Measurements from ENCODE around the gene CCDC137. TPM values are rescaled to one million over a fixed set of nuclear protein-coding genes. Genes with fewer than 3 reads are reported as not detected.

CCDC137 gene
- total RNA-seq, 4 donors from 2014 or later, result 10.9 to 35.7 (median 14.4) TPM

DNA sequence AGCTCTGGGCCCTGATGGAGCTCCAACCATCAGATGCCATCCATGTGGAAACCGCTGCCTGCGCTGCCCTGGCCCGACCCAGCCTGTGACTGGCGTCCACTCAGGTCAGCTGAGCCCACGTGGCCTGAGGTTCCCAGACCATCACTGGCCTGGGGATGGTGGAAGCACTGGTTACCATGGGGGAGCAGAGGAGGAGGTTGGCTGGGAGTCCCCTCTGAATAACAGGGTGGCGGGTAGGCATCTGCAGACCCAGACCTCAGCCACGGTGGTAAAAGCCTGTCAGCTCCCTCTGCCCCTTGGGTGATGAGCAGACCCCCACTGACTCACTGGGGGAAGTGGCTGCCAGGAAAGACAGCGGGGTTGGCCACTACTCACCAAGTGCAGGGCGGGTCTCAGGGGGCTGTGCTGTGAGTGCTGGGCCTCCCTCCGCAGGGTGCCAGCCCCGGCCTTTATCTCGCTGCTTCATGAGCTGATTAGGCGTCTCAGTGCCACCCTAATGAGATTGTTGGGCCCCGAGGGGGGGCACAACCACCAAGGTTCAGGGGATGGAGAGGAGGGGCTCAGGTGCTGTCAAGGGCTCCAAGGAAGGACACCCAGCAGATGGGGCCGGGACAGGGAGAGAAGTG is 10.3 kb upstream of the CCDC137 start, which contains the start of gene PDE6G:
TSS of gene PDE6G (minus strand) at position 425 of the 626 bp plus-strand sequence. CDS start 3,237 bp downstream, outside the sequence.
- DNase-seq (ENCODE audit: low spot score in 2 of 2), result no peak
- Histone ChIP-seq H3K27ac (no peak within 1 kb of the TSS), H3K9me3 (no peaks in the 10 kb centered on the region), H3K4me3 (no peak within 1 kb of the TSS), H3K4me1 (no peaks in the 10 kb centered on the region), H3K36me3 (no peaks in the 10 kb centered on the region), H3K27me3 (peaks cover 0 to 26% of the 10 kb centered on the region in 2 donors)
- 86 to 87% methylated on average over 15 of the region's 15 CpGs for WGBS, 2 donors
- TF ChIP-seq EP300 (IDR thresholded peaks at IDR 0.05) (no peak), POLR2A (IDR thresholded peaks at IDR 0.05) (no peak)
- TF ChIP-seq, protein P1, sequence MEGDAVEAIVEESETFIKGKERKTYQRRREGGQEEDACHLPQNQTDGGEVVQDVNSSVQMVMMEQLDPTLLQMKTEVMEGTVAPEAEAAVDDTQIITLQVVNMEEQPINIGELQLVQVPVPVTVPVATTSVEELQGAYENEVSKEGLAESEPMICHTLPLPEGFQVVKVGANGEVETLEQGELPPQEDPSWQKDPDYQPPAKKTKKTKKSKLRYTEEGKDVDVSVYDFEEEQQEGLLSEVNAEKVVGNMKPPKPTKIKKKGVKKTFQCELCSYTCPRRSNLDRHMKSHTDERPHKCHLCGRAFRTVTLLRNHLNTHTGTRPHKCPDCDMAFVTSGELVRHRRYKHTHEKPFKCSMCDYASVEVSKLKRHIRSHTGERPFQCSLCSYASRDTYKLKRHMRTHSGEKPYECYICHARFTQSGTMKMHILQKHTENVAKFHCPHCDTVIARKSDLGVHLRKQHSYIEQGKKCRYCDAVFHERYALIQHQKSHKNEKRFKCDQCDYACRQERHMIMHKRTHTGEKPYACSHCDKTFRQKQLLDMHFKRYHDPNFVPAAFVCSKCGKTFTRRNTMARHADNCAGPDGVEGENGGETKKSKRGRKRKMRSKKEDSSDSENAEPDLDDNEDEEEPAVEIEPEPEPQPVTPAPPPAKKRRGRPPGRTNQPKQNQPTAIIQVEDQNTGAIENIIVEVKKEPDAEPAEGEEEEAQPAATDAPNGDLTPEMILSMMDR (IDR thresholded peaks at IDR 0.05), result no peak

DNA sequence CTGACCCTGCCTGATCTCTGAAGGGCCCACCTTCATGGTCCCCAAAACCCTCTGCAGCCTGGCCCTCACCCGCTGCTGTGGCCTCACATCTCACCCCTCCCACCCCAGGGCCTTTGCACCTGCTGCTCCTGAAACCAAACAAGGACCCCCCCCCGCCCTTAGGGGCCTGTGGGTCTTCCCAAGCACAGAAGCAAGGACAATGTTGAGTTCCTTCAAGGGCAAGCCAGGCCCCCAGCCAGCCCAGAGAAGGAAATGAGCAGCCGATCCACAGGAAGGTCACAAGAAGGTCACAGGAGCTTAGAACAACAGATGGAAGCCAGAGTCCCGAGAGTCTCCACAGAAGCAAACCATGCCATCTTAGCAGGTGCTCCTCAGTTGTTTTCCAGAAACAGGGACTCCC is 9.7 kb upstream of the CCDC137 start:
- Histone ChIP-seq H3K27ac (no peak overlapping the region), H3K27me3 (peaks cover 0 to 20% of the 10 kb centered on the region in 2 donors), H3K4me3 (no peak overlapping the region), H3K9me3 (no peaks in the 10 kb centered on the region), H3K4me1 (no peaks in the 10 kb centered on the region), H3K36me3 (no peaks in the 10 kb centered on the region)
- WGBS, 2 donors, result 58 to 100% methylated on average over 1 to 4 of the region's 4 CpGs
- TF ChIP-seq, protein P1 (IDR thresholded peaks at IDR 0.05), result no peak
- no peak for DNase-seq (ENCODE audit: low spot score in 2 of 2)

DNA sequence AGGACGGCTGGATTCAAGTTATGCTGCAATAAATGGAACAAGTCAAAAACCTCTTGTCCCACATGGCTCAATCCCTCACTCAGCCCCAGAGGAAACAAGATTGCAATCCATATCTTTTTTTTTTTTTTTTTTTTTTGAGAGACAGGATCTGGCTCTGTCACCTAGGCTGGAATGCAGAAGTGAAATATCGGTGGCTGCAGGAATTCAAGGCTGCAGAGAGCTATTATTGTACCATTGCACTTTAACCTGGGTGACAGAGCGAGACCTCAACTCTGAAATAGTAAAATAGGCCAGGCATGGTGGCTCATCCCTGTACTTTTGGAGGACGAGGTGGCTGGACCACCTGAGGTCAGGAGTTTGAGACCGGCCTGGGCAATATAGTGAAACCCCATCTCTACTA is 7.5 kb upstream of the CCDC137 start:
- WGBS, 2 donors, result 80 to 88% methylated on average over 5 of the region's 5 CpGs

DNA sequence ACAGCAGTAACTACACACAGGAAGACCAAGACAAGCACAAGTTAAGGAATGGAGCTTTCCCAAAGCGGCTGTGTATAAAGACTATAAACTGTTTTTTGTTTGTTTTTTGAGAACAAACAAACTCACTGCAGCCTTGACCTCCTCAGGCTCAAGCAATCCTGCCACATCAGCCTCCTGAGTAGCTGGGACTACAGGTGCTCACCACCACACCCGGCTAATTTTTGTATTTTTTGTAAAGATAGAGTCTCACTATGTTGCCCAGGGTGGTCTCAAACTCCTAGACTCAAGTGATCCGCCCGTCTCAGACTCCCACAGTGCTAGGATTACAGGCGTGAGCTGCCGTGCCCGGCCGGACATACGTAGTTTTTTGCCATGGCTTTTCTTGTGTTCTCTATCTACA is 6.1 kb upstream of the CCDC137 start:
- H3K36me3 ChIP-seq, result peaks cover 0 to 12% (median 0%) of the 10 kb centered on the region in 3 donors
- TF ChIP-seq, protein P1 (IDR thresholded peaks at IDR 0.05), result no peak
- no peak for TF ChIP-seq EP300 (IDR thresholded peaks at IDR 0.05)
- TF ChIP-seq POLR2A (IDR thresholded peaks at IDR 0.05), result no peak
- 83 to 85% methylated on average over 9 of the region's 9 CpGs for WGBS, 2 donors
- peaks cover 0 to 8% (median 2%) of the 10 kb centered on the region in 4 donors for H3K4me1 ChIP-seq
- no peak overlapping the region for H3K4me3 ChIP-seq
- no peaks in the 10 kb centered on the region for H3K9me3 ChIP-seq
- no peak overlapping the region for H3K27ac ChIP-seq
- DNase-seq (ENCODE audit: low spot score in 2 of 2), result no peak
- H3K27me3 ChIP-seq, result no peaks in the 10 kb centered on the region

More for the DNA sequence above, 7.5 kb upstream of the CCDC137 start:
- Histone ChIP-seq H3K27ac (no peak overlapping the region), H3K4me3 (no peak overlapping the region), H3K36me3 (peaks cover 0 to under 1% (median 0%) of the 10 kb centered on the region in 3 donors), H3K9me3 (no peaks in the 10 kb centered on the region), H3K4me1 (no peaks in the 10 kb centered on the region), H3K27me3 (peaks cover 0 to 3% of the 10 kb centered on the region in 2 donors)
- TF ChIP-seq POLR2A (IDR thresholded peaks at IDR 0.05), result no peak
- TF ChIP-seq, protein P1 (IDR thresholded peaks at IDR 0.05), result no peak
- no peak for TF ChIP-seq EP300 (IDR thresholded peaks at IDR 0.05)
- DNase-seq (ENCODE audit: low spot score in 2 of 2), result no peak

DNA sequence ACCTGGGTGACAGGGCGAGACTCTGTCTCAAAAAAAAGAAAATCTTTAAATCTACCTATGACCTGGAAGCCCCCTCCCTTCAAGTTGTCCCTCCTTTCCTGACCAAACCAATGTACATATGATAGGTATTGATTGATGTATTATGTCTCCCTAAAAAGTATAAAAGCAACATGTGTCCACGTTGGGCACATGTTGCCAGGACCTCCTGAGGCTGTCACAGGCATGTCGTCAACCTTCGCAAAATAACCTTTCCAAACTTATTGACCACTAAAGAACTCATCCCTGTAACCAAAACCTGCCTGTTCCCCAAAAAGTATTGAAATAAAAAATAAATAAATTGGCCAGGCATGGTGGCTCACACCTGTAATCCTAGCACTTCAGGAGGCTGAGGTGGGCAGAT is 4.5 kb upstream of the CCDC137 start:
- H3K9me3 ChIP-seq, result no peaks in the 10 kb centered on the region
- H3K4me1 ChIP-seq, result peaks cover 0 to 15% (median 4%) of the 10 kb centered on the region in 4 donors
- no peaks in the 10 kb centered on the region for H3K27me3 ChIP-seq
- WGBS, 2 donors, result 91 to 95% methylated on average over 4 of the region's 4 CpGs
- no peak overlapping the region for H3K4me3 ChIP-seq
- TF ChIP-seq, protein P1 (IDR thresholded peaks at IDR 0.05), result no peak
- no peak for TF ChIP-seq EP300 (IDR thresholded peaks at IDR 0.05)
- no peak for TF ChIP-seq POLR2A (IDR thresholded peaks at IDR 0.05)
- no peak for DNase-seq (ENCODE audit: low spot score in 2 of 2)
- H3K36me3 ChIP-seq, result peaks cover 0 to 12% (median 0%) of the 10 kb centered on the region in 3 donors
- no peak overlapping the region for H3K27ac ChIP-seq
